ENCODE results near the gene ATXN7L1.
"Not testable (repeated sequence)": the region's sequence is repeated elsewhere in the genome, so short reads cannot be mapped to it uniquely, and the experiment has no call there.

The ATXN7L1 gene

GRCh38 chr7:105602325-105603305, 273.8 kb downstream of the ATXN7L1 start:
- no peaks in the 10 kb centered on the region for H3K9me3 ChIP-seq (ENCODE audit: control insufficient read depth, low read length)
- no peaks in the 10 kb centered on the region for H3K79me2 ChIP-seq
- no peak overlapping the region for H3K9ac ChIP-seq
- H3K4me3 ChIP-seq (ENCODE audit: low read depth, low read length): no peak overlapping the region
- no peak overlapping the region for H3K4me2 ChIP-seq (ENCODE audit: low read length)
- H2AFZ ChIP-seq: no peak overlapping the region
- H3K36me3 ChIP-seq (ENCODE audit: control insufficient read depth, insufficient read depth, low read length): no peaks in the 10 kb centered on the region
- H3K4me1 ChIP-seq: no peaks in the 10 kb centered on the region
- H3K27ac ChIP-seq: no peak overlapping the region
- TF ChIP-seq CTCF (IDR thresholded peaks at IDR 0.05): no peak
- H3K27me3 ChIP-seq (ENCODE audit: control insufficient read depth, insufficient read depth, low read length): no peaks in the 10 kb centered on the region

- Histone ChIP-seq H3K4me3 (ENCODE audit: low read depth, low read length) (no peak overlapping the region), H3K79me2 (no peaks in the 10 kb centered on the region), H3K4me1 (no peaks in the 10 kb centered on the region), H3K4me2 (ENCODE audit: low read length) (no peak overlapping the region), H2AFZ (no peak overlapping the region), H3K27ac (no peak overlapping the region), H3K9me3 (ENCODE audit: control insufficient read depth, low read length) (no peaks in the 10 kb centered on the region), H3K27me3 (ENCODE audit: control insufficient read depth, insufficient read depth, low read length) (no peaks in the 10 kb centered on the region), H3K36me3 (ENCODE audit: control insufficient read depth, insufficient read depth, low read length) (no peaks in the 10 kb centered on the region), H3K9ac (no peak overlapping the region)
- no peak for TF ChIP-seq CTCF (IDR thresholded peaks at IDR 0.05)
These were observed 275.5 kb downstream of the ATXN7L1 start for GRCh38 chr7:105600720-105601550.

- Histone ChIP-seq H3K4me3 (ENCODE audit: low read depth, low read length) (no peak overlapping the region), H3K4me2 (ENCODE audit: low read length) (no peak overlapping the region), H2AFZ (no peak overlapping the region), H3K79me2 (no peaks in the 10 kb centered on the region), H3K9me3 (ENCODE audit: control insufficient read depth, low read length) (no peaks in the 10 kb centered on the region), H3K36me3 (ENCODE audit: control insufficient read depth, insufficient read depth, low read length) (no peaks in the 10 kb centered on the region), H3K27ac (no peak overlapping the region), H3K4me1 (no peaks in the 10 kb centered on the region), H3K9ac (no peak overlapping the region), H3K27me3 (ENCODE audit: control insufficient read depth, insufficient read depth, low read length) (no peaks in the 10 kb centered on the region)
- TF ChIP-seq CTCF (IDR thresholded peaks at IDR 0.05): no peak
These were observed 276.8 kb downstream of the ATXN7L1 start for GRCh38 chr7:105599551-105599950.

DNA sequence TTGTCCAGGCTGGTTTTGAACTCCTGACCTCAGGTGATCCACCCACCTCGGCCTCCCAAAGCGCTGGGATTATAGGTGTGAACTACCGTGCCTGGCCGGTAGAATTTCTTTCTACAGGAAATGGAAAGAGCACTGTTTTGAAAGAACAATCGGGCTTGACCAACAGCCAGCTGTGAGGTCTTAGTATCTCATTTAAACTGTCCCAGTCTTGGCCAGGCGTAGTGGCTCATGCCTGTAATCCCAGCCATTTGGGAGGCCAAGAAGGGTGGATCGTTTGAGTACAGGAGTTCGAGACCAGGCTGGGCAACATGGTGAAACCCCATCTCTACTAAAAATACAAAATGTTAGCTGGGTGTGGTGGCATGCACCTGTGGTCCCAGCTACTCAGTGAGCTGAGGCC, 277.3 kb downstream of the ATXN7L1 start:
- not testable (repeated sequence) for H3K9ac ChIP-seq; H3K79me2 ChIP-seq; H3K4me2 ChIP-seq (ENCODE audit: low read length); H2AFZ ChIP-seq; H3K36me3 ChIP-seq (ENCODE audit: control insufficient read depth, insufficient read depth, low read length); H3K27ac ChIP-seq; H3K4me1 ChIP-seq; H3K9me3 ChIP-seq (ENCODE audit: control insufficient read depth, low read length); H3K4me3 ChIP-seq (ENCODE audit: low read depth, low read length); H3K27me3 ChIP-seq (ENCODE audit: control insufficient read depth, insufficient read depth, low read length)

- Histone ChIP-seq H3K27ac (no peak overlapping the region), H3K4me3 (ENCODE audit: low read depth, low read length) (no peak overlapping the region), H3K9ac (no peak overlapping the region), H2AFZ (no peak overlapping the region), H3K27me3 (ENCODE audit: control insufficient read depth, insufficient read depth, low read length) (no peaks in the 10 kb centered on the region), H3K36me3 (ENCODE audit: control insufficient read depth, insufficient read depth, low read length) (no peaks in the 10 kb centered on the region), H3K79me2 (no peaks in the 10 kb centered on the region), H3K4me2 (ENCODE audit: low read length) (no peak overlapping the region), H3K4me1 (no peaks in the 10 kb centered on the region), H3K9me3 (ENCODE audit: control insufficient read depth, low read length) (no peaks in the 10 kb centered on the region)
- no peak for TF ChIP-seq CTCF (IDR thresholded peaks at IDR 0.05)
These were observed 279.5 kb downstream of the ATXN7L1 start for GRCh38 chr7:105596866-105597265.
